ENCODE data around the gene P3H4. TPM values are rescaled to one million over a fixed set of nuclear protein-coding genes. Genes with fewer than 3 reads are reported as not detected.
A peak's percentile ranks its signal among the peaks of the same experiment; 100 is the strongest.
"Not testable (repeated sequence)": the region's sequence is repeated elsewhere in the genome, so short reads cannot be mapped to it uniquely, and the experiment has no call there.

Gene P3H4
- total RNA-seq, 4 donors from 2014 or later: 8.3 to 20.9 (median 19.1) TPM

- TF ChIP-seq CTCF (IDR thresholded peaks at IDR 0.05) (no peak), POLR2AphosphoS5 (IDR thresholded peaks at IDR 0.05) (no peak), EP300 (IDR thresholded peaks at IDR 0.05) (no peak), POLR2A (IDR thresholded peaks at IDR 0.05) (no peak)
- Histone ChIP-seq H3K4me1 (peaks cover 0 to 35% (median 9%) of the 10 kb centered on the region in 3 donors), H3K27ac (peak overlapping the region in 2 of 4 donors; percentile 35 to 57), H3K36me3 (peaks cover 0 to 21% of the 10 kb centered on the region in 2 donors), H3K9me3 (no peaks in the 10 kb centered on the region), H3K27me3 (no peaks in the 10 kb centered on the region), H3K4me3 (no peak overlapping the region)
- ATAC-seq: no peak
- 13 to 36% methylated on average over 4 of the region's 4 CpGs for WGBS, 2 donors (ENCODE audit: low coverage in 1 of 2)
Measured at GRCh38 chr17:41848788-41849187, 37.0 kb upstream of the P3H4 start.

DNA sequence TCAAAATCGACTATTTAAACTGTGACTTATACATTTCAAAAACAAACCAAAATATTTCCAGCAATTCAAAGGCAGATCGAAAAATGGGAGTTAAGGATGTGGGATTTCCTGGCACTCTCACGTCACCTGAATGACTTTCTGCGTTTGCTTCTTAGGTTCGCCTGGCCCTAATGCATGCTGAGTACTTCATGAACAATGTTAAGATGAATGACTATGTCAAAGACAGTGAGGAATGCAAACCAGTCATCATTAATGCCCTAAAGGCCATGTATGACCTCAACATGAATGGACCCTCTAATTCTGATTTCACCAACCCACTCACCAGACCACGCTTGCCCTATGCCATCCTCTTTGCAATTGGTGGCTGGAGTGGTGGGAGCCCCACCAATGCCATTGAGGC is 33.2 kb upstream of the P3H4 start:
- no peaks in the 10 kb centered on the region for H3K36me3 ChIP-seq
- no peak overlapping the region for H3K27ac ChIP-seq
- H3K9me3 ChIP-seq: no peaks in the 10 kb centered on the region
- H3K4me1 ChIP-seq: peaks cover 0 to 19% (median 9%) of the 10 kb centered on the region in 3 donors
- ATAC-seq: no peak
- 88 to 95% methylated on average over 5 of the region's 6 CpGs for WGBS, 2 donors (ENCODE audit: low coverage in 1 of 2)
- no peak overlapping the region for H3K4me3 ChIP-seq
- H3K27me3 ChIP-seq: no peaks in the 10 kb centered on the region
- TF ChIP-seq CTCF (IDR thresholded peaks at IDR 0.05): no peak
- TF ChIP-seq POLR2AphosphoS5 (IDR thresholded peaks at IDR 0.05): no peak
- no peak for TF ChIP-seq POLR2A (IDR thresholded peaks at IDR 0.05)
- no peak for TF ChIP-seq EP300 (IDR thresholded peaks at IDR 0.05)

GRCh38 chr17:41840781-41841180 is 29.0 kb upstream of the P3H4 start:
- not testable (repeated sequence) for H3K36me3 ChIP-seq, H3K9me3 ChIP-seq, ATAC-seq, H3K4me1 ChIP-seq, H3K27ac ChIP-seq, H3K27me3 ChIP-seq, H3K4me3 ChIP-seq
- WGBS, 2 donors (ENCODE audit: low coverage in 1 of 2): 87% methylated on average over 3 of the region's 6 CpGs; no CpG with 5 or more reads in 1 of the 2 donors

- 93 to 95% methylated on average over 2 of the region's 2 CpGs for WGBS, 2 donors (ENCODE audit: low coverage in 1 of 2)
- H3K27me3 ChIP-seq, H3K36me3 ChIP-seq: not testable (repeated sequence)
Measured at GRCh38 chr17:41839448-41839847, 27.7 kb upstream of the P3H4 start.

DNA sequence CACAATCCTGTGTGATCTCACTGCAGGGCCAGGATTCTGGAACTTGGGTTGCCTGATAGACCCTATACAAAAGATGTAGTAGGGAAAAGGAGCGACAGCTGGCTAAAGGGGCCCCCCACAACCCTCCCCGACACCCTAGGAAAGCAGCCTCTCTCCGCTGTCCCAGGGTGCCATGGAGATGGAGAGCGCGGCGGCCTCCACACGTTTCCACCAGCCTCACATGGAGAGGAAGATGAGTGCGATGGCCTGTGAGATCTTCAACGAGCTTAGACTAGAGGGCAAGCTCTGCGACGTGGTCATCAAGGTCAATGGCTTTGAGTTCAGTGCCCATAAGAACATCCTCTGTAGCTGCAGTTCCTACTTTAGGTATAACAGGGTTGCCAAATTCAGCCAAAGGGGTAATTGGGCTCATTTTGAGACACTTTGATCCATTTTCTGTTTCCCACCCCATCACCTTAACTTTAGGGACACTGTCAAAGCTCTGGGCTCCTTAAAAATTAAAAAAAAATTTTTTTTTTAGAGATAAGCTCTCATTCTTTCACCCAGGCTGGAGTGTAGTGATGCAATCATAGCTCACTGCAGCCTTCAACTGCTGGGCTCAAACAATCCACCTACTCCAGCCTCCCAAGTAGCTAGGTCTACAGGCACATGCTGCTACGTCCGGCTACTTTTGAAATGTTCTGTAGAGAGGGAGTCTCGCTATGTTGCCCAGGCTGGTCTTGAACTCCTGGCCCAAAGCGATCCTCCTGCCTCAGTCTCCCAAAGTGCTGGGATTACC is 26.2 kb upstream of the P3H4 start, which contains the start of gene KLHL10:
KLHL10 (plus strand) TSS at position 65 of the 778 bp plus-strand sequence; CDS start at position 173, 108 bp downstream.
- no peak for TF ChIP-seq EP300 (IDR thresholded peaks at IDR 0.05)
- TF ChIP-seq POLR2A (IDR thresholded peaks at IDR 0.05): no peak
- no peak for TF ChIP-seq CTCF (IDR thresholded peaks at IDR 0.05)
- no peak for TF ChIP-seq POLR2AphosphoS5 (IDR thresholded peaks at IDR 0.05)

More at GRCh38 chr17:41839448-41839847, 27.7 kb upstream of the P3H4 start:
- not testable (repeated sequence) for ATAC-seq, H3K9me3 ChIP-seq, H3K27ac ChIP-seq, H3K4me3 ChIP-seq
- H3K4me1 ChIP-seq: peaks cover 0 to 20% (median 2%) of the 10 kb centered on the region in 3 donors

More for the DNA sequence above, 26.2 kb upstream of the P3H4 start, which contains the start of gene KLHL10:
- no peak for ATAC-seq
- peak within 1 kb of the TSS; percentile 87 to 93 for H3K4me3 ChIP-seq
- H3K9me3 ChIP-seq: no peaks in the 10 kb centered on the region
- peaks cover 0 to 4% of the 10 kb centered on the region in 2 donors for H3K36me3 ChIP-seq
- no peaks in the 10 kb centered on the region for H3K27me3 ChIP-seq
- peak within 1 kb of the TSS in 3 of 4 donors; percentile 90 to 93 (median 90) for H3K27ac ChIP-seq
- peaks cover 0 to 22% (median 3%) of the 10 kb centered on the region in 3 donors for H3K4me1 ChIP-seq
- 96 to 98% methylated on average over 10 to 13 of the region's 15 CpGs for WGBS, 2 donors (ENCODE audit: low coverage in 1 of 2)
